Mesendoderm (in vitro differentiated cells): Measurements from ENCODE around the gene ACOXL.

Source experiments
- DNase-seq: peaks from one replicate; pipeline ENCODE4 v3.0.0; 2013
- H2AK5ac ChIP-seq: 2 replicates; pipeline ENCODE4 v1.6.1; 2013; ENCODE audit warnings: low read length, inconsistent platforms
- H2BK120ac ChIP-seq: 2 replicates; pipeline ENCODE4 v1.6.1; 2013; ENCODE audit warnings: low read depth, mild to moderate bottlenecking, low read length, moderate library complexity, mixed read lengths
- H2BK15ac ChIP-seq: replicated peaks from 2 replicates; pipeline ENCODE4 v1.6.1; 2013; ENCODE audit warnings: low read depth, mild to moderate bottlenecking, moderate library complexity
- H2BK5ac ChIP-seq: 2 replicates; pipeline ENCODE4 v1.6.1; 2013; ENCODE audit warnings: low read length, inconsistent platforms
- H3K18ac ChIP-seq: 2 replicates; pipeline ENCODE4 v1.6.1; 2013; ENCODE audit warnings: mild to moderate bottlenecking, low read length, mixed read lengths
- H3K23ac ChIP-seq: one replicate; pipeline ENCODE4 v1.6.1; 2013; ENCODE audit warnings: low read length
- H3K27ac ChIP-seq: 2 replicates; pipeline ENCODE4 v1.5.1; 2013; ENCODE audit warnings: low read depth, mild to moderate bottlenecking, inconsistent platforms, low read length, moderate library complexity
- H3K27me3 ChIP-seq: 2 replicates; pipeline ENCODE4 v1.6.1; 2013; ENCODE audit warnings: low read length, control low read depth, mild to moderate bottlenecking, inconsistent platforms; ENCODE audit not compliant: insufficient read depth, poor library complexity
- H3K36me3 ChIP-seq: 2 replicates; pipeline ENCODE4 v1.6.1; 2013; ENCODE audit warnings: low read length, inconsistent platforms; ENCODE audit not compliant: control insufficient read depth, insufficient read depth
- H3K4ac ChIP-seq: one replicate; pipeline ENCODE4 v1.6.1; 2013; ENCODE audit warnings: low read depth, mild to moderate bottlenecking, low read length, moderate library complexity
- H3K4me1 ChIP-seq: 2 replicates; pipeline ENCODE4 v1.6.1; 2013; ENCODE audit warnings: low read depth, low read length, inconsistent platforms; ENCODE audit not compliant: control insufficient read depth
- H3K4me2 ChIP-seq: 2 replicates; pipeline ENCODE4 v1.6.1; 2013; ENCODE audit warnings: low read length
- H3K4me3 ChIP-seq: 2 replicates; pipeline ENCODE4 v1.5.1; 2013; ENCODE audit warnings: mild to moderate bottlenecking, low read length
- H3K56ac ChIP-seq: one replicate; pipeline ENCODE4 v1.6.1; 2013; ENCODE audit warnings: low read length
- H3K79me1 ChIP-seq: 2 replicates; pipeline ENCODE4 v1.6.1; 2013; ENCODE audit warnings: low read length, inconsistent platforms
- H3K79me2 ChIP-seq: 2 replicates; pipeline ENCODE4 v1.6.1; 2013; ENCODE audit warnings: mild to moderate bottlenecking, low read length; ENCODE audit not compliant: control insufficient read depth, insufficient read depth
- H3K9ac ChIP-seq: 2 replicates; pipeline ENCODE4 v1.6.1; 2013; ENCODE audit warnings: low read length, inconsistent platforms
- H4K5ac ChIP-seq: one replicate; pipeline ENCODE4 v1.6.1; 2013; ENCODE audit warnings: low read length
- H4K8ac ChIP-seq: one replicate; pipeline ENCODE4 v1.6.1; 2013; ENCODE audit warnings: low read depth, mild to moderate bottlenecking, control low read depth, low read length, moderate library complexity
- WGBS: extraction: QIAGEN DNeasy Blood & Tissue Kit; methylation state at CpG from one replicate; pipeline ENCODE4 v1.1.7; 2013; ENCODE audit warnings: low lambda C conversion rate, missing lambda C conversion rate; ENCODE audit not compliant: insufficient coverage; ENCODE audit errors: extremely low coverage; 5-methylcytosine and 5-hydroxymethylcytosine counted together

The ACOXL gene

DNA sequence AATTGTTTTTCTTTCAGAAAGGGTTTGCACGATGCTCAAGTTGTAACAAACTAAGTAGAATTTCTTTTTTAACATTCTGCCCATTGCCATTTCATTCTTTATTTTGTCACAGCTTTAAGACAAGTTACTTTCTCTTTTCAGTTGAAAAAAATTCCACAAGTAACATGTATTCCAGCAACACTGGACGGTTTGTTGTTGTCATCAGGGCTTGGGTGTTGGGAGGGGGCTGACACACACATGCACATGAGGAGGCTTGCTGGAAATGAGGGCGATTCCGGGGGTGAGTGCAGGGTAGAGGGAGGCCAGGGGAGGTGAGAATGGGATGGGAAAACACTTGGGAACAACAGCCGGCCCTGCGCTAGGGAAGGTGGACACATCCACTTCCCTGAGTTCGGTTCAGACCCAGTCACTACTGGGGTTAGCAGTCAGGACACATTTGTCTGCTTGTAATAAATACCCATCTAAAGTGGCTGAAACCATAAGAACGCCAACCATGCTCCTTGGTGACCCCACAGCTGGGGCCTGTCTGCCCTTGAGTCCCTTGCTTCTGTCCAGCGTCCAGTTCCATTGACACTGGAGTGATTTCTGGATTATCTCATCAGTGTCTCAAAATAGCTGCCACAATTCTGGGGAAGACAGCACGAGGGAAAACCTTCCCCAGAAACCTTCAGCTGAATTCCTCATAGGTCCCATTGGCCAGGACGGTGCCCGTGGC is 246.5 kb downstream of the ACOXL start:
- H3K27me3 ChIP-seq, result no peaks in the 10 kb centered on the region
- no peak overlapping the region for H3K4me2 ChIP-seq
- H3K79me2 ChIP-seq, result no peaks in the 10 kb centered on the region
- no peak overlapping the region for H3K9ac ChIP-seq
- no peak overlapping the region for H4K8ac ChIP-seq
- no peak overlapping the region for H2AK5ac ChIP-seq
- no peak overlapping the region for H3K23ac ChIP-seq
- H4K5ac ChIP-seq, result no peak overlapping the region
- no peak overlapping the region for H3K56ac ChIP-seq
- H3K4me3 ChIP-seq, result no peak overlapping the region
- H3K4ac ChIP-seq, result no peak overlapping the region
- no peaks in the 10 kb centered on the region for H3K4me1 ChIP-seq
- H3K27ac ChIP-seq, result no peak overlapping the region
- no peak overlapping the region for H2BK5ac ChIP-seq
- no peak overlapping the region for H3K18ac ChIP-seq
- H2BK15ac ChIP-seq, result no peak overlapping the region
- no peaks in the 10 kb centered on the region for H3K79me1 ChIP-seq
- DNase-seq, result no peak
- H3K36me3 ChIP-seq, result no peaks in the 10 kb centered on the region
- no peak overlapping the region for H2BK120ac ChIP-seq
- WGBS, result no CpG with 5 or more reads among the region's 12 CpGs

DNA sequence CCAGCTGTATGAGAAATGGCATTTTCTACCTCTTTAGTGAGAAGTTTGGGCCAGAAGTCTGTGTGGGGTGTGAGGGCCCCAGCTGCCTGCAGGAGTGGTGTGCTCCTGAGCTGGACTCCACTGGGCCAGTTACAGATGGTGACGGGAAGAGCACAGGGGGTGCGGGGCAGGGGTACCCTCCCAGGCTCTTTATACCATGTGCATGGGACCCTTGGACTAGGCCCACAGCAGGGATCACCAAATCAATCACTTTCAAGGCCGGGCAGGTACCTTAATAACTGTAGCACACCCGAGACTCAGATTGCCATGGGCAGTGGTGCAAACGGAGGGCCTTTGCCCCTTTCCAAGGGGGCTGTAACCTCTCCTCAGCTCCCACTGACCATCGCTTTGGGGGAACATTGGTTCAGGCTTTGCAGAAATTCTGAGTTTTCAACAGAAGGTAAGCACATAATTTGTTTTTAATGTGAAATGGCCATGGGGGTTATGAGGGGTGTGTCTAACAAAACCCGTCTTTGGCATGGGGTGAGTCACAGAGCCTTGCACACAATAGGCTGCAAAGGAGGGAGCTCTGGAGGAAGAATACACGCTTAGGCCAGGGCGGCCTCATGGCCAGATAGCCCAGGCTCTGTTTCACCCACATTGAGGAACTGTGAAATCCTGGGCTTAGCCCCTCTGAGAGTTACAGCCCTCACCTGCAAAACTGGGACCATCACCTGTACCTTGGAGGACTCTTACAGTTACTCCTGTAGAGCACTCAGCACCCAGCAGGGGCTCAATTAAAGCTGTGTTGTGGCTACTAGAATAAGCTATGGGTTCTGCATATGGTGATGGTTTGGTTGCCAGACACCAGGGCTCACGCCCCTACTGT is 247.3 kb downstream of the ACOXL start:
- no CpG with 5 or more reads among the region's 10 CpGs for WGBS
- no peak overlapping the region for H3K9ac ChIP-seq

DNA sequence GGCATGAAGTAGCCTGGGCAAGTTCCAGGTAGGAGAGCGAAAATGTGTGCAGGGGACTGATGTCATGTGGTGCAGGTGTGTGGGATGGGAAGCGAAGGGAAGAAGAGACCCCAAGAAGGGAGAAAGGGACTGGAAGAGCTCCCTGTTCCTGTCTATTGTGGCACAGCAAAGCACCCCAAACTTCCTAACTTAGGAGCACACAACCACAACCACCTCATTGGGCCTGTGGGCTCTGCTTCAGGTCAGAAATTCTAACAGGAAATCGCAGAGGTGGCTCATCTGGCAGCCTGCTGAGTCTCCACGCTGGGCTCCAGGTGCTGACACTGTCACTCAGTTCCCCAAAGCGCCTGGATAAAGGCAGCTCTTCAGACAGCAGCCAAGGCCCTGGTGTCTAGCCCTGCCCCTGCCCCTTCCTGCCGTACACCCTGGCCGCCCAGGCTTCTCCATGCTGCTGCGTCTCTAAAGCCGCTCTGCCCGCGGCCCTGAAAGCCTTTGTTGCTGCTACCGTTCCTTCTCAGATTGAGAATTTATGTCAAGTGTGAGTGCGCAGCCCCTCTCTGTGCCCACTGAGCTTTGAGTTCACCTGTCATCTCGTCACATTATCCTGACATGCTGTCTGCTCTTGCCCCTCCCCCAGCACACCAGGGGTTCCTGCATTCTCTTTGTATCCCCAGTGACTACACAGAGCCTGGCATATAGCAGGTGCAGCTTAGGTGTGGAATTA is 248.1 kb downstream of the ACOXL start:
- Histone ChIP-seq H3K4ac (no peak overlapping the region), H2AK5ac (no peak overlapping the region), H3K79me2 (no peaks in the 10 kb centered on the region), H3K4me2 (no peak overlapping the region), H4K8ac (no peak overlapping the region), H2BK5ac (no peak overlapping the region), H3K4me1 (no peaks in the 10 kb centered on the region), H3K27me3 (no peaks in the 10 kb centered on the region), H4K5ac (no peak overlapping the region), H3K56ac (no peak overlapping the region), H2BK120ac (no peak overlapping the region), H3K27ac (no peak overlapping the region), H3K9ac (no peak overlapping the region), H3K23ac (no peak overlapping the region), H3K4me3 (no peak overlapping the region), H3K18ac (no peak overlapping the region), H3K36me3 (no peaks in the 10 kb centered on the region), H2BK15ac (no peak overlapping the region), H3K79me1 (no peaks in the 10 kb centered on the region)
- no CpG with 5 or more reads among the region's 14 CpGs for WGBS
- no peak for DNase-seq

More for the DNA sequence above, 247.3 kb downstream of the ACOXL start:
- Histone ChIP-seq H3K23ac (no peak overlapping the region), H2AK5ac (no peak overlapping the region), H2BK5ac (no peak overlapping the region), H3K27ac (no peak overlapping the region), H3K36me3 (no peaks in the 10 kb centered on the region), H3K4me3 (no peak overlapping the region), H3K4me1 (no peaks in the 10 kb centered on the region), H3K56ac (no peak overlapping the region), H4K5ac (no peak overlapping the region), H4K8ac (no peak overlapping the region), H3K18ac (no peak overlapping the region), H3K4me2 (no peak overlapping the region), H3K79me2 (no peaks in the 10 kb centered on the region), H3K79me1 (no peaks in the 10 kb centered on the region), H2BK15ac (no peak overlapping the region), H2BK120ac (no peak overlapping the region), H3K4ac (no peak overlapping the region), H3K27me3 (no peaks in the 10 kb centered on the region)
- DNase-seq, result peak; percentile 18

DNA sequence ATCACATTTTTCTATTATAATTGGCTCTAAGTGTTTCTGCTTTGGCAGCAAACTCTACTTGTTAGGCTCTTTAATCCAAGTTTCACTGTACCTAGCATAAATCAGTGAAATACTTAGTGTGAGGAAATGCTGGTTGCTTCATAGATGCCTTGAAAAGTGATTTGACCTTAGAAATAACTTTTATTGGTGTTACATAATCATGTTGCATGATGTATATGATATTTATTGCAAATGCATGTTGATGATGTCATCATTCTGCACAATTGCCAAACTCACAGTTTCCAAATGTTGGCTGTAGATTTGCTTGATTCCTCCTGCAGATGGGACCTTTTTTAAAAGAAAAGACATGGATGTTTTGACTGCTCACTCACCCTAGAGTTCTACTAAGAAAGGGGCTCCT is 250.8 kb downstream of the ACOXL start:
- no peak overlapping the region for H4K5ac ChIP-seq

DNA sequence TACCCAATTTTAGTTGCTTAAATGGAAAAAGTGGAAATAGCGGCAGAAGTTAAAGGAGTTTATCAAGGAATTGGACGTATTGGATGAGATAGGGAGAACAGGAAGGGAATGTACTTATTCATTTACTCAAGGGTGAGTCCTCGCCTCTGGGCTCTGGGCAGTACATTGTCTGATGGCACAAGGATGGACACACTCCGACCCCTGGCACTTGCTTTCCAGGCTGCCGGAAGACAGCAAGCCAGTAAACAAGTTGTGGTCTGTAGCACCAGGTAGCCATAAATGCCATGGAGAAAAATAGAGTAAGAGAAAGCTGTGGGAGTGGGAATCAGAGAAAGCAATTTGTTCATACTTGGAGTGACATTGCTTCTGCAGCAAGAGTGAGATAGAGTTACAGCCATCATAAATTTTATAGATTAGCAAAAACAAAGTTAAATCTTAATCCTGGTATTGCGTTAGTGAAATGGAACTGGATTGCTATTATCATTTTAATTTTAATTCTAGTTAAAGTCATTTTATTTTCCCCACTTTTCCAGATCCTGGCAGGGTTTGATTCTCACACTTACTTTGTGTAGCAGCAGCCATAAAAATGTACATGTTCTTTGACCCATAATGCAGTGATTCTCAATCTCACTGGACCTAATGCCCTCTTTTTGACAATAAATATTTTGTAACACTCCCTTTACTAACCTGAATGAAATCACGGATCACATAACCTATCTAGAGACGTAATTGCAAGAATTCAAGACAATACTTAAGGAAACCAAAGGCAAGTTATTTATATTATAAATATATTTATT is 252.5 kb downstream of the ACOXL start:
- Histone ChIP-seq H3K79me2 (no peaks in the 10 kb centered on the region), H3K27me3 (no peaks in the 10 kb centered on the region)

More for the DNA sequence above, 250.8 kb downstream of the ACOXL start:
- Histone ChIP-seq H3K36me3 (no peaks in the 10 kb centered on the region), H3K4ac (no peak overlapping the region), H3K79me2 (no peaks in the 10 kb centered on the region), H3K18ac (no peak overlapping the region), H3K9ac (no peak overlapping the region), H3K4me2 (no peak overlapping the region), H2AK5ac (no peak overlapping the region), H2BK120ac (no peak overlapping the region), H3K56ac (no peak overlapping the region), H4K8ac (no peak overlapping the region), H3K4me1 (no peaks in the 10 kb centered on the region), H3K4me3 (no peak overlapping the region), H3K27me3 (no peaks in the 10 kb centered on the region), H2BK5ac (no peak overlapping the region), H3K79me1 (no peaks in the 10 kb centered on the region), H3K27ac (no peak overlapping the region), H3K23ac (no peak overlapping the region), H2BK15ac (no peak overlapping the region)
- DNase-seq, result no peak

More for the DNA sequence above, 252.5 kb downstream of the ACOXL start:
- Histone ChIP-seq H3K36me3 (no peaks in the 10 kb centered on the region), H3K27ac (no peak overlapping the region), H3K18ac (no peak overlapping the region), H3K4me1 (no peaks in the 10 kb centered on the region), H3K56ac (no peak overlapping the region), H2AK5ac (no peak overlapping the region), H3K79me1 (no peaks in the 10 kb centered on the region), H3K4me2 (no peak overlapping the region), H3K23ac (no peak overlapping the region), H3K9ac (no peak overlapping the region), H2BK15ac (no peak overlapping the region), H2BK120ac (no peak overlapping the region), H3K4me3 (no peak overlapping the region), H3K4ac (no peak overlapping the region), H2BK5ac (no peak overlapping the region), H4K8ac (no peak overlapping the region), H4K5ac (no peak overlapping the region)
- no peak for DNase-seq
- no CpG with 5 or more reads among the region's 8 CpGs for WGBS
